HFF-Myc (cell line): ENCODE measurements around the gene PTCRA.

Experiments
- DNase-seq: peaks from one replicate; pipeline ENCODE4 v3.0.0-alpha.2; 2011; ENCODE audit warnings: low read depth; ENCODE audit errors: extremely low read depth
- H3K4me3 ChIP-seq: replicated peaks from 2 replicates; pipeline ENCODE4 v1.5.1; 2011; ENCODE audit warnings: low read depth, mild to moderate bottlenecking, control low read depth, low read length
- TF ChIP-seq, protein P1 (sequence below): IDR thresholded peaks from 2 replicates; pipeline ENCODE4 v1.5.1; 2012; ENCODE audit warnings: mild to moderate bottlenecking, low read depth, low read length, control low read depth; ENCODE audit errors: missing control alignments

The PTCRA gene

DNA sequence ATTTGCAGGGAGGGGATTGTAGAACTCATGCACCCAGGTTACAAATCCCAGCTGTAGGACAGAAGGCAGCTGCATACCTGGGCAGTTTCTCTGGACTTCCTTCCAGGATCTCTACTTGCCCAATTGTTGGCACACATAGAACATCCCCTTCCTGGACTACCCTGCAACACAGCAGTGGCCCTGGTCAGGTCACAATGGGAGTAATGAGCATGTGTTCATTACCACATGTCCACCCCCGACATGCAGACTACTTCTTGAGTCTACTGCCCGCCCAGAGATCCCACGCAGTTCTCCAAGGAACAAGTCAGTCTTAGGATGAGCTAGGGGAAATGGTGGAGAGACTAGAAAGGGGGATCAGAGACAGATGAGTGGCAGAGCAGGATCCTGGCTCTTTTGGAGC lies 58.1 kb downstream of the PTCRA start:
- TF ChIP-seq, protein P1, sequence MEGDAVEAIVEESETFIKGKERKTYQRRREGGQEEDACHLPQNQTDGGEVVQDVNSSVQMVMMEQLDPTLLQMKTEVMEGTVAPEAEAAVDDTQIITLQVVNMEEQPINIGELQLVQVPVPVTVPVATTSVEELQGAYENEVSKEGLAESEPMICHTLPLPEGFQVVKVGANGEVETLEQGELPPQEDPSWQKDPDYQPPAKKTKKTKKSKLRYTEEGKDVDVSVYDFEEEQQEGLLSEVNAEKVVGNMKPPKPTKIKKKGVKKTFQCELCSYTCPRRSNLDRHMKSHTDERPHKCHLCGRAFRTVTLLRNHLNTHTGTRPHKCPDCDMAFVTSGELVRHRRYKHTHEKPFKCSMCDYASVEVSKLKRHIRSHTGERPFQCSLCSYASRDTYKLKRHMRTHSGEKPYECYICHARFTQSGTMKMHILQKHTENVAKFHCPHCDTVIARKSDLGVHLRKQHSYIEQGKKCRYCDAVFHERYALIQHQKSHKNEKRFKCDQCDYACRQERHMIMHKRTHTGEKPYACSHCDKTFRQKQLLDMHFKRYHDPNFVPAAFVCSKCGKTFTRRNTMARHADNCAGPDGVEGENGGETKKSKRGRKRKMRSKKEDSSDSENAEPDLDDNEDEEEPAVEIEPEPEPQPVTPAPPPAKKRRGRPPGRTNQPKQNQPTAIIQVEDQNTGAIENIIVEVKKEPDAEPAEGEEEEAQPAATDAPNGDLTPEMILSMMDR, result no peak
- no peak for DNase-seq
- no peak overlapping the region for H3K4me3 ChIP-seq

DNA sequence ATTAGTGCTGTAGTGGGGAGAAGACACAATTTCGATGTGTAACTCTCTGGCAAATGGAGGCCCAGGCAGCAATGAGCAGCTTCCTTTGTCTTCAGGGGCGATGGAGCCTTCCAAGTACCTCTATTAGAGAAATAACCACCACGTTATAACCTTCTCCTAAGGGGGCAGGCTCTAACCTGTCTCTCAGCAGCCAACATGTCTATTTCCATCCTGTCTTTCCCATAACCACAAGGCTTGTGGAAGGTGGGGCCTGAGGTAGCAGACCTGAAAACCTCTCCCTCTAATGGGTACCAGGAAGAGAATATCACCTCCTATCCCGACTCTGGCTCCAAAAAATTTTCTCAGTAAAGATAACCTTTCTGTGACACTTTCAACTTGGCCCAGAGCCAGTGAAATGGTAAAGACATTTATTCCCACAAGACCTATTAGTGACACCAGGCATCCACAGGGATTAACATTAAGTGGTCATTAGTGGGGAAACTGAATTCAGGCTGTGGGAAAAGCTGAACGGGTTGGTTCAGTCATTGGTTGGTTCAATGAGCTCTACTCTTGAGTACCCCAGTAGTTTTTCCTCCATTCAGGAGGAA lies 59.2 kb downstream of the PTCRA start:
- DNase-seq, result no peak
- TF ChIP-seq, protein P1, result no peak
- H3K4me3 ChIP-seq, result no peak overlapping the region
